Transverse colon (tissue), 4 donors: ENCODE results near the gene PIK3R5. TPM values are rescaled to one million over a fixed set of nuclear protein-coding genes. Genes with fewer than 3 reads are reported as not detected.

ENCODE experiments used
- DNase-seq: peaks from one replicate; pipeline ENCODE4 v3.0.0-alpha.2; 2019
- H3K27ac ChIP-seq, 4 donors: fragments of 200-600 bp; sonication (generic); 2 replicates each; pipeline ENCODE4 v1.5.1; 2016 to 2018; ENCODE audit warnings: inconsistent platforms in 4 of 4
- H3K27me3 ChIP-seq: fragments of 200-600 bp; sonication (generic); 2 replicates; pipeline ENCODE4 v1.5.1; 2017; ENCODE audit warnings: inconsistent platforms
- H3K36me3 ChIP-seq, 4 donors: fragments of 200-600 bp; sonication (generic); 2 replicates each; pipeline ENCODE4 v1.5.1; 2017 to 2019; ENCODE audit warnings: inconsistent platforms in 4 of 4
- H3K4me1 ChIP-seq, 4 donors: fragments of 200-600 bp; sonication (generic); 2 replicates each; pipeline ENCODE4 v1.5.1; 2017 to 2020; ENCODE audit warnings: inconsistent platforms in 4 of 4
- H3K4me3 ChIP-seq, 4 donors: fragments of 200-600 bp; sonication (generic); 1 replicate in 1 of 4; 2 replicates in 3 of 4; pipeline versions ENCODE4 v1.5.1 to v1.6.1; 2017 to 2019; ENCODE audit warnings: inconsistent platforms in 4 of 4
- H3K9me3 ChIP-seq, 2 donors: fragments of 200-600 bp; sonication (generic); 2 replicates each; pipeline ENCODE4 v1.5.1; 2017 to 2019; ENCODE audit warnings: inconsistent platforms in 2 of 2
- CTCF ChIP-seq, 5 experiments: fragments of 200-600 bp in 3 of 5; fragments of 450-650 bp in 2 of 5; sonication (generic) in 3 of 5; IDR thresholded peaks; 1 replicate in 2 of 5; 2 replicates in 3 of 5; pipeline ENCODE4 v1.5.1; 2016 to 2017; ENCODE audit warnings: antibody characterized with exemption in 5 of 5, inconsistent platforms in 3 of 5, mild to moderate bottlenecking in 2 of 5, moderate library complexity in 1 of 5
- EP300 ChIP-seq: sonication (generic); formaldehyde crosslinking; IDR thresholded peaks from one replicate; pipeline ENCODE4 v1.6.1; 2017; ENCODE audit warnings: antibody characterized with exemption, low read depth
- POLR2A ChIP-seq: fragments of 450-650 bp; IDR thresholded peaks from one replicate; pipeline ENCODE4 v1.6.1; 2016; ENCODE audit warnings: antibody characterized with exemption, mild to moderate bottlenecking, moderate library complexity
- POLR2AphosphoS5 ChIP-seq, 3 donors: sonication (generic); formaldehyde crosslinking; IDR thresholded peaks; one replicate each; pipeline ENCODE4 v1.6.1; 2016; ENCODE audit warnings: antibody characterized with exemption in 3 of 3
- WGBS, 2 donors: methylation state at CpG; one replicate each; pipeline ENCODE4 v1.1.5; 2018; ENCODE audit warnings: low coverage in 1 of 2; 5-methylcytosine and 5-hydroxymethylcytosine counted together
- in situ Hi-C, 4 donors: fragments of 200-750 bp; cut with MboI; loops; one replicate each; pipeline versions ENCODE4 v1.15.0 to v1.15.1; 2017; ENCODE audit warnings: low sequenced_read_pairs in 3 of 4, low pct_ligation_motif_present in 1 of 4, low pct_unique_long_range_greater_than_20kb in 1 of 4
- intact Hi-C: fragments of 100-400 bp; cut with DNase I; formaldehyde crosslinking; loops from one replicate; pipeline ENCODE4 v1.15.1; 2023; ENCODE audit warnings: low total_unique reads
- total RNA-seq, 4 donors: library from RNA; depleted of rRNA; stranded (reverse); fragments of >200 nt; gene quantifications; one replicate each; pipeline ENCODE4 v1.1.0, GENCODE V29; 2016

PIK3R5 gene
- total RNA-seq, 4 donors from 2014 or later: 0.40 to 16.1 (median 10.4) TPM

- Histone ChIP-seq H3K27me3 (peaks cover 6% of the 10 kb centered on the region), H3K27ac (no peak overlapping the region), H3K36me3 (no peaks in the 10 kb centered on the region), H3K9me3 (no peaks in the 10 kb centered on the region), H3K4me3 (no peak overlapping the region), H3K4me1 (no peaks in the 10 kb centered on the region)
- in situ Hi-C loops (loop anchor here in 1 of 4 donors (25.0 kb wide), 1 partner anchor 100 kb away; no protein-coding TSS in a partner anchor), intact Hi-C loops (no loop called here)
- TF ChIP-seq POLR2A (no peak), EP300 (no peak), CTCF (IDR thresholded peaks at IDR 0.05) (no peak), POLR2AphosphoS5 (IDR thresholded peaks at IDR 0.05) (no peak)
- no peak for DNase-seq
- WGBS, 2 donors: 41% methylated on average over 8 of the region's 8 CpGs; no CpG with 5 or more reads in 1 of the 2 donors
Measured at GRCh38 chr17:8837563-8838075, 127.9 kb downstream of the PIK3R5 start.

- no peaks in the 10 kb centered on the region for H3K36me3 ChIP-seq
- in situ Hi-C loops (loop anchor here in 1 of 4 donors (25.0 kb wide), 1 partner anchor 100 kb away; no protein-coding TSS in a partner anchor), intact Hi-C loops (no loop called here)
- no peak for TF ChIP-seq POLR2AphosphoS5 (IDR thresholded peaks at IDR 0.05)
- TF ChIP-seq CTCF (IDR thresholded peaks at IDR 0.05): no peak
- TF ChIP-seq EP300: no peak
- TF ChIP-seq POLR2A: no peak
- H3K4me3 ChIP-seq: no peak overlapping the region
- no peaks in the 10 kb centered on the region for H3K9me3 ChIP-seq
- no peak overlapping the region for H3K27ac ChIP-seq
- WGBS, 2 donors: 75 to 93% methylated on average over 3 to 15 of the region's 15 CpGs
- DNase-seq: no peak
- H3K27me3 ChIP-seq: peaks cover 8% of the 10 kb centered on the region
- no peaks in the 10 kb centered on the region for H3K4me1 ChIP-seq
Measured at GRCh38 chr17:8836821-8837562, 128.5 kb downstream of the PIK3R5 start.

- in situ Hi-C loops: loop anchor here in 1 of 4 donors (25.0 kb wide), 1 partner anchor 102 kb away; no protein-coding TSS in a partner anchor
Measured at GRCh38 chr17:8835631-8836364, 129.7 kb downstream of the PIK3R5 start.

GRCh38 chr17:8835106-8835505 is 130.4 kb downstream of the PIK3R5 start:
- no peak for TF ChIP-seq POLR2A
- TF ChIP-seq CTCF (IDR thresholded peaks at IDR 0.05): no peak
- TF ChIP-seq EP300: no peak
- TF ChIP-seq POLR2AphosphoS5 (IDR thresholded peaks at IDR 0.05): no peak
- WGBS, 2 donors: 72 to 86% methylated on average over 4 to 14 of the region's 14 CpGs
- DNase-seq: no peak

More at GRCh38 chr17:8835631-8836364, 129.7 kb downstream of the PIK3R5 start:
- Histone ChIP-seq H3K9me3 (no peaks in the 10 kb centered on the region), H3K27ac (no peak overlapping the region), H3K36me3 (no peaks in the 10 kb centered on the region), H3K4me1 (no peaks in the 10 kb centered on the region), H3K27me3 (peaks cover 8% of the 10 kb centered on the region), H3K4me3 (no peak overlapping the region)
- DNase-seq: no peak
- no peak for TF ChIP-seq POLR2A
- intact Hi-C loops: no loop called here
- 84% methylated on average over 6 of the region's 6 CpGs; no CpG with 5 or more reads in 1 of the 2 donors for WGBS, 2 donors

More at GRCh38 chr17:8835106-8835505, 130.4 kb downstream of the PIK3R5 start:
- intact Hi-C loops: no loop called here
- in situ Hi-C loops: loop anchor here in 1 of 4 donors (25.0 kb wide), 1 partner anchor 102 kb away; no protein-coding TSS in a partner anchor
- H3K4me1 ChIP-seq: no peaks in the 10 kb centered on the region
- no peaks in the 10 kb centered on the region for H3K36me3 ChIP-seq
- no peak overlapping the region for H3K27ac ChIP-seq
- no peaks in the 10 kb centered on the region for H3K9me3 ChIP-seq
- H3K27me3 ChIP-seq: peaks cover 8% of the 10 kb centered on the region
- no peak overlapping the region for H3K4me3 ChIP-seq
